NCI-H128 (cell line): Measurements from ENCODE around the gene EPB41L1.
"Not testable (repeated sequence)": the region's sequence is repeated elsewhere in the genome, so short reads cannot be mapped to it uniquely, and the experiment has no call there.

Source experiments
- DNase-seq: peaks from one replicate; lab custom pipeline; 2025; ENCODE audit not compliant: unreplicated experiment; lab: John Stamatoyannopoulos, UW

Gene EPB41L1

DNA sequence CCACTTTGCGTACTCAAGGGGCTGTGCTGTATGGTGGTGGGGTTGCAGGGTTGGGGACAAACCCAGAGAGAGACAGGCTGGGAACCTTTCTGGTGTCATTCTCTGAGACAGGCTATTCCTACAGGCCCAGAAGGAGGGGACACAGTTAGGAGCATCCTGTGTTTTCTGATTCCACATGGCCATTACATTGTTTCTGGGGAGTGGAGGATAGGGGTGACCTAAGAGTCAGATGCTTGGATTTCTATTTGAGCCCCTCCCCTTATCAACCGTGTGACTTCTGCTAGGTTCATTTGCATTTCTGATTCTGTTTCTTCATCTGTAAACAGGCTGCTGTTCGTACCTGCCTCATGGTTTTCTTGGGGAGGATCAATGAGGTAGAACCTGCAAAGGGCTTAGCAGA, 29.4 kb upstream of the EPB41L1 start:
- DNase-seq, result no peak

DNA sequence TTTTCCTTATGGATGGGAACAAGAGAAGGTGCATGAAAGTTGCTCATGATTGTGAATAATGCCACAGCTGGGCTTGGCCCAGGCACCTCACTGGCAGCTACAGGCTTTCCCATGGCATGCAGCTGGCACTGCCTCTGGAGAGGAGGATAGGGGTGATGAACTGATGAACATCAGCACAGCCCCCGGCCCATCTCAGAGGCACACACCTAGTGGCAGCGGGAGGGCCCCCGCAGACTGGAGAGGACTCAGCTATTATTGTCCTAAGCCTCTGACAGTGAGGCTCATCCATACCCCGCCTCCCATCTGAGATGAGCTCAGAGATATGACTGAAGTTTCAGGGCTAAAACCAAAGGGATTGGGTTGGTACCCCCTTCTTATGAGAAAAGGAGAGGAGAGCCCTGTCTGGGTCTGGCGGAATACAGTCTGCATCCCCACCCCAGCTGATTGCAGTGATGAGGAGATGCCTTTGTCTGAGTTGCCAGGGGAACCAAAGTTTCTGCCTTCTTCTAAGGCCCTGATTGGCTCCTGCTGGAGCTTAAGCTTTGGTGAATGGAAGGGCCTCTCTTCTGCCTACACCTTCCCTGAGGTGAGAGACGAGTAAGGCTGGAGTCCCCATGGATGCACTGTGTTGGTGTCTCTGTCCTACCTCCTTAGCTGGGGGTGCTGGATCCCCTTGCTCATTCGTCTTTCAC, 27.6 kb upstream of the EPB41L1 start:
- DNase-seq, result no peak

DNA sequence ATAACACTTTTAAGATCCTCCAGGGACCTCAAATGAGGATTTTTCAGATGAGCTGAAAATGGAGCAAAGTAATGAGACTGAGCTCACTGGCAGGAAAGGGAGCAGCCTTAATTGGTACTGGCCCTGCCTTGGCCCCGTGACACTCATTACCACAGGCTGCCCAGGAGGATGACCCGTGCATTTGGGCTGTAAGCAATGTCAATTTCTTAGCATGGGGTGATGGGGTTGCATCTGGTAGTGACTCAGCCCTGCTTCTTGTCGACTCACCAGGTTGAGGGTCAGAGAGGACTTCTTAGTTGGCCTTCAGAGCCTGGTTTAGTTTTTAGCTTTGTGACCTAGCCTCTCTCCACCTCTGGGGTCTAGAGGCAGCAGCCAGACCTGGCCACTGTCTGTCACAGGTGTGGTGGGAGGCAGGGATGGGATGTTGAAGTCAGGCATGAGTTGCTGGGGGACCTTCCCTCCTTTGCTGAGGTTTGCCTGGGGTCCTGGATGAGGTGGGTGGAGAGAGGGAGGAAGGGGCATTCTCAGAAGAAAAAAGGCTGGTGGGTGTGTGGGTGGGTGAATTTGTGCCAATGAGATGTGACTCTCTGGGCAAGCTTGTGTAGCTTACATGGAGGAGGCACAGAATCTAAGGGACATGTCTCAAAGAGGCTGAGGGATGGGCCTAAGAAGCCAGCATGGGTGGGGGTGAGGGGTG, 25.9 kb upstream of the EPB41L1 start:
- DNase-seq, result no peak

DNA sequence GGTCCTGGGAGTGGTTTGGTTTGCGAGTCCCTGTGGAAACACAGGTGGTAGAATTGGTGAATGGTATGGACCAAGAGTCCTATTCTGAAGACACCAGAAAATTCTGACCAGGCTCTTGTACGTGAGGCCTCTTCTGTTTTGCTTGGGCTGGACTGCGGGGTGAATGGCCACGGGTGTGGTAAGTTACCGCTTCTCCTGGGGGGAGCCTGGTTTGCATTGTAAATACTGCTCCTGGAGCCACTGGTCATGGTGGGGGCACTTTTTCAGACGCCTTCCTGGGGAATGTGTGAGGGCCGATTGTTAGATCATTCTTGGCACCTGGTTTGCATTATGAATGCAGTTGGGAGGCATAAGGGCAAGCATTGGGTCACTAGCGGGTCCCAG, 25.4 kb upstream of the EPB41L1 start:
- DNase-seq, result no peak

DNA sequence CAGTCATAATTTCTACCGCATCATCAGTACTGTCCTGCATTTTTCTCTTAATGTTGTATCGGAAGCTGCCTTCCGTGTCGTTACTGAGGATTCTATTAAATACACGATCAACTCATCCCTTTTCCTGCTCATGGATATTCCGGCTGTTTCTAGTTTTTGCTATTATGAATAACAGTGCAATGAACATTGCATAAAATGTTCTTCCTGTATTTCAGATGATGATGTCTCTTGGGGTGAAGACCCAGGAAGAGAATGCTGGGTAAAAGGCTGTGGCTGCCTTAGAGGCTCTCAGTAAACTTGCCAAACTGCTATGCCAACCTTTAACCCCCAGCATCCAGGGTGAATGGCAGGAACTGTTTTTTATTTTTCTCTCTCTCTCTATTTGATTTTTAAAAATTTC, 24.1 kb upstream of the EPB41L1 start:
- no peak for DNase-seq

DNA sequence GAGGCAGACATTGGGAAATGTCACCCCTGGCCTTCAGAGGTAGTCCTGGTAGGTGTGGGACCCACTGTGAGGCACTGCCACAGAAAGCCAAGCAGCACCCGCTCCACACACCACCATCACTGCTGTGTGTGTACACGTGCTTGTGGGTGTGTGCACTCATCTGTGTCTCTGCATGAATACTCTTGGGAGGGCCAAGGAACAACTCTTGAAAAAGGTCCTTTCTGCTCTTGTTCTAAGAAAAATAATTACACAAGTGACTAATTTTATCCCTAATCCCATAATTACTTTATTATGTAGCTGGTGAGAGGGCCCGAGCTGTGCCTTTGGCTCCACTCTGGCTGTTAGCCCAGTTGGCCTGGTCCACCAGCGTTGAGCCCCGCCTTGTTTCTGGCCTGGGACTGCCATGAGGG, 21.7 kb upstream of the EPB41L1 start:
- DNase-seq, result no peak

DNA sequence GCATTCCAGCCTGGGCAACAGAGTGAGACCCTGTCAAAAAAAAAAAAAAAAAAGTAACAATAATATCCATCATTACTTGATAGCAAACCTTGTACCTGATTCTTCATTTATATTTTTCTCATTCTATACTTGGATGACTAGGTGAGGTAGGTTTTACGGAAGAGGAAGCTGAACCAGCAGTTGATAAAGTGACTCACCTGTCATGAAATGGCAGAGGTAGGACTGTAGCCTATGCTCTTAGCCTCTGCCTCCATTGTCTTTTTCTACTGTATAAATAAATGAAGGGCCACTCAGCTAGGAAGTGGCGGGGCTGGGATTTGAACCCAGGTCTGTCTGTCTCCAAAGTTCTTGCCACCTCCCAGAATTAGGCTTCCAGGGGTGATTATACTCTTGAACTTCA, 20.7 kb upstream of the EPB41L1 start:
- no peak for DNase-seq

DNA sequence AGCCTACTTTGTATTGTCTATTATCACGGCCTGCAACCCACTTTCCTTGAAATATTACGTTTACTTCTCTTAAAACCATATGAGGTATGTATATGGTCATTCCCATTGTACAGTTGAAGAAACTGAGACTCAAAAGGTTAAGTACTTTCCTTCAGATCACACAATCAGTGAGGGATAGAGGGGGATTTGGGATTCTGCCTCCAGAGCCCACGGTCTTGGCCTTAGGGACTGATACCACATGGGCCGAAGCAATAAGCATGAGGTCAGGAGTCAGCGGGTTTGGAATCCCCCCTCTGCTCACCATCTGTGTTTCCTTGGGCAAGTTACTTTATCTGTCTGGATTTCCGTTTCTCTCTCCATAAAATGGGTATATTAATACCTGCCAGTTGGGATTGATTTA, 19.4 kb upstream of the EPB41L1 start:
- DNase-seq, result no peak

DNA sequence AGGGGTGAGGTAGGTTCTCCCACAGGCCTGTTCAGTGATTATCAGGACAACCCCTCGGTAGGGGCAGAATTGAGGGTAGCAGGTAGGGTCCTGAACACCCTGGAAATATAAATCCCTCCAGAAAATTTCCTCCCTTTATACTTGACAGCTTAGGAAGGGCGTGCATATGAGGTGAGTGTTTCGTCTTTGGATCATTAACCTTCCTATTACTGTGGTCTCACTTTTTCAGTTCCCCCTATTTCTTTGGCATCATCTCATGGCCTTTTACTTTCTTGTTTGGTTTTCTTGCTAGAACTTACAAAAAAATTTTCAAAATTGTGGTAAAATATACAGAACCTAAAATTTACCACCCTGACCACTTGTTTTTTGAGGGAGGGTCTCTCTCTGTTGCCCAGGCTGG, 18.7 kb upstream of the EPB41L1 start:
- DNase-seq, result no peak

DNA sequence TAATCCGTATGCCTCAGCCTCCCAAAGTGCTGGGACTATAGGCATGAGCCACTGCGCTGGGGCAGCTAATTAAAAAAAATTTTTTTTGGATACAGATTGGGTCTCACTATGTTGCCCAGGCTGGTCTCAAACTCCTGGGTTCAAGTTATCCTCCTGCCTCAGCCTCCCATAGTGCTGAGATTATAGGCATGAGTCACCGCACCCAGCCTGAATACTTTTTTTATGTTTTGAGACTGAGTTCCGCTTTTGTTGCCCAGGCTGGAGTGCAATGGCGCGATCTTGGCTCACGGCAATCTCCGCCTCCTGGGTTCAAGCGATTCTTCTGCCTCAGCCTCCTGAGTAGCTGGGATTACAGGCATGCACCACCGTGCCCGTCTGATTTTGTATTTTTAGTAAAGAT, 17.2 kb upstream of the EPB41L1 start:
- DNase-seq, result not testable (repeated sequence)

DNA sequence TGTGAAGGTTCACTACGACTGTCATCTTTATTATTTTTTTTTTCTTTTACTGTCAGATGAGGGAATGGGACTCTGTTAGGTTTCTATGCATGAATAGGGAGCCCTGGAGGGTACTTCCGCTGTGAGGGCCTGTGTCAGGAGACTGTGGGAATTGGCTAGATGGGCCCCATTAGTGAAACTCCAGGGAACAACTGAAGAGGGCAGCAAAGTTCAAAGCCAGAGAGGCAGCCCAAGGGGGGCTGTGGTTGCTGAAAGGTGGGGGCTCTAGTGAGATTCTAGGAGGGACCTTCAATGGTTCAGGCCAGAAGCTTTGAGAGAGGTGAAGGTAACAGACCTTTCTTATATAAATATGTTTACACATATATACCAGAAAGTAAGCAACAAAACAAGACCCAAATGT, 13.2 kb upstream of the EPB41L1 start:
- no peak for DNase-seq

DNA sequence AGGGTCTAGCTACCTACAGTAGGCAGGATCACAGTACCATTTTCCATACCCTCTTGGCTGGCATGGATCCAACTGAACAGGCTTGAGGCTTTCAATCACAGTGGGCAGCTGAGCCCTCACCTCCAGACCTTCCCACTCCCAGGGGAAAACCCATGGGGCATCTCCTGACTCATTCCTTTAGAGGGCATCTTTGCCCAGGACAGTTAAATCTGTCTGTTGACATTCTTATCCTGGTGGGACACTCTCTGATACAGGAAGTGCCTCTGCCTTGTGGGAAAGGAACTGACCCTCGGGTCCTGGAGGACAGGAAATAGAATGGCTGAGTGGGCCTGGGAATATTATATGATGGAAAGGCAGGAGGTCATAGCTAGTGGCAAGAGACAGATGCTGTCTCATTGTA, 10.2 kb upstream of the EPB41L1 start:
- DNase-seq, result no peak

DNA sequence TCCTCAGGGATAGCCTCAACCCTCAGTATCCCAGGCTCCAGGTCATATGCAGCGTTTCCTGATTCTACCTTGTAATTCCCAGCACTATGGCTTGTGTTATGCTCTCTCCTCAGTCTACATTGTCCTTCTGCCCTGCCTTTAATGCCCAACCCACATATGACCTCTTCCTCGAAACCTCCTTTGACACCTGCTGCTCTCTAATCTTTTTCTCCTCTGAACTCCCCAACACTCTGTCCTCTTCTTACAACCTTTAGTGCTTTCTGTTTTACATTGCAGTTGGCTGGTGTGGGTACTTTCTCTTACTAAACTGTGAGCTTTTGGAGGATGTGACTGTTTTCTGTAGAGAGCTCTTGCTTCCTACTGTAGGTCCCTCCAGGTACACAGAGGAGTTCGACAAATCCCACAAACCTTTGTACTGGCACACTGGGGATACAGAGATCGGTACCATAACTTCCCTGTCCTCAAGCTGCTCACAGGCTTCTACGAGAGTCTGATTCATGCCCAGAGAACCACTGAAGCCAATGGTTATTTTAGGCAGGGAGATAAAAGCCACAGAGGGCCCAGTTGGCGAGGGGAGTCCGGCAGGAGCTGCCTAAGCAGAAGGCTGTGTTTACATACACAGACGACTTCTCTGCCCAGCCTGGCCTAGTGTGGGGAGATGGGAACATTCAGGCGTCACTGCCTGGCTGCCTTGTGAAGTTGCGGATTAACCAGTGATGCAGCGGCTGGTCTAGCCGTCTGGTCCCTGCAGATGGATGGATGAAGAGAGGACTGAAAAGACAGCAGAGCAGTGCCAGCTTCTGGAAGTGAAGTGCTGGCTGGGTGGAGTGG, 8.4 kb upstream of the EPB41L1 start:
- DNase-seq, result no peak

DNA sequence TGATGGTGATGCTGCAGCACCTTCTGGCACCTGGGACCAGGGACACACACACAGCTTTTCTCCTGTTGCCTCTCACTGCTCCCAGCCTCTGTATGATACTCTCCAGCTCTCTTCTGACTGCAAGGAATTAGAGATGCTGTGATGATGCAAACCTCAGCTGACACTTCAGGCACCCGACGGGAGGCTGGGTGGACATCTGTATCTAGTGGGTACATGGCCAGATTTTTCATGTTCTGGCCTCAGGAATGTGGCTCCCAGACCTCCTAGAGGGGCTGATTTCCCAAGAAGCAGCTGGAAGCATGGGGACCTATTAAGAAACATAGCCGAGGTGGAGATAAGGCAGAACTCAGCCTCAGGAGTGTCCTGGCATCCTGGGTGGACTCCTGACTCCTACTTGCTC, 6.8 kb upstream of the EPB41L1 start:
- no peak for DNase-seq

DNA sequence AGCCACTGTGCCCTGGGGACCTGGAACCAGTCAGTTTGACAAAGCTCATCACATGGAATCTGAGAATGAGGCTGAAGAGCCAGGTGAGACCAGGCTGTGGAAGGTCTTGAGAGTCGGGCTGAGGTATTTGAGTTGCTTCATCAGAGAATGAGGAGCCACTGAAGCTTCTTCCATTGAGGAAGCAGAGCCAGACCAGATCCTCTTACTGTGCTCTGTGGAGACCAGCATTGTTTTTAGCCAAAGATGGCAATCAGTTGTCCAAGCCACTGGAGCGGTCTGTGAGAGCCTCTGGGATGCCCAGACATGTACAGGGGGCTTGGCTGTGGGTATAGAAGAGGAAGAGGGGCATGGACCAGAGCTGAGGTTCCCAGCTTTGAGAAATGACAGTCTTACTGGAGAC, 6.1 kb upstream of the EPB41L1 start:
- DNase-seq, result no peak

DNA sequence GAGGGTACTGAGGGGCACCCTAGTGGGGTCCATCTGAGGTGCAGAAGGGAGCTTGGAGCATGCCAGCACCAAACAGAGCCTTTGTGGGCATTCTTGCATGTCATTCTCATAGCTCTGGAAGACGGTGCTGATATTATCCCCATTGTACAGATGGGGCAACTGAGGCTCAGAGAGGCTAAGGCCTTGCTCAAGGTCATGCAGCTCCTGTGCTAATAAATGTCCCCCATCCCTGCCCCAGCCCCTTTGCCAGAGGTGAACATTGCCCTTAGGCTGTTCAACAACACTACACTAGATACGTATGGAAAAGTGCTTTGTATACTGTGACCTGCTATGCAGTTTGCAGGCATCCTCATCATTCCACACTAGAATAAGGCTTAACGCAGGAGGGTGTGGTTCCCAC, 5.5 kb upstream of the EPB41L1 start:
- DNase-seq, result no peak

DNA sequence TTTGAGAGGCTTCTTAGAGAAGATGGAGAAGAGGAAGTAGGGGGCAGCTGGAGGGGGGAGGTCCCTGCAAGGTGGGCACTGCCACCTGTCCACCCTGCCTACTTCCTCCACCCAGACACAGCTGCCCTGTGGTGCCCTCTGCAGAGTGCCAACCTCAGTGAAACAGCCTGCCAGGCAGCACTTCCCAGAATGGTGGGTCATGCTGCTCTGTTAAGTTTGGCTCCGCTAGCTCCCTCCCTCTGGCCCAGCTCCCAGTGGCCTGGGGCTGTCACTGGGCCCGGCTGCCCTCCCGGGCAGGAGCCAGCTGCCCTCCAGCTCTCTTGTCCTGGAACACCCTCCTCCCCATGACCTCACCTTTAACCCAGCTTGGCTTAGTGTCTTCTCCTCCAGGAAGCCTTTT, 5.1 kb upstream of the EPB41L1 start:
- no peak for DNase-seq

DNA sequence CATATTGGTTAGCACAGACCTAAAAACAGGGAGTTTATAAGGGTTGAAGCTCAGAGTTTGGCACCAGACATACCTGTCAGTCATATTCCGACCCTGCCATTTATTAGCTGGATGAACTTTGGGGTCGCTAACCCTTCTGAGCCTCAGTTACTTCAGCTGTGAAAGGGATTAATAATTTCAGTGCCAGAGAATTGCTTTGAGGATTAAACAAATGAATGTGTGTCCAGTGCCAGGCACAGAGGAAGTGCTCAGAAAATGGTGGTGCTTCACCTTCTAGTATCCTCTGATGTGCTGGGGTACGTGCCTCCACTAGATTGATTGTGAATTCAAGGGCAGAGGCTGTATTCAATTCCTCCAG, 4.1 kb upstream of the EPB41L1 start:
- no peak for DNase-seq

DNA sequence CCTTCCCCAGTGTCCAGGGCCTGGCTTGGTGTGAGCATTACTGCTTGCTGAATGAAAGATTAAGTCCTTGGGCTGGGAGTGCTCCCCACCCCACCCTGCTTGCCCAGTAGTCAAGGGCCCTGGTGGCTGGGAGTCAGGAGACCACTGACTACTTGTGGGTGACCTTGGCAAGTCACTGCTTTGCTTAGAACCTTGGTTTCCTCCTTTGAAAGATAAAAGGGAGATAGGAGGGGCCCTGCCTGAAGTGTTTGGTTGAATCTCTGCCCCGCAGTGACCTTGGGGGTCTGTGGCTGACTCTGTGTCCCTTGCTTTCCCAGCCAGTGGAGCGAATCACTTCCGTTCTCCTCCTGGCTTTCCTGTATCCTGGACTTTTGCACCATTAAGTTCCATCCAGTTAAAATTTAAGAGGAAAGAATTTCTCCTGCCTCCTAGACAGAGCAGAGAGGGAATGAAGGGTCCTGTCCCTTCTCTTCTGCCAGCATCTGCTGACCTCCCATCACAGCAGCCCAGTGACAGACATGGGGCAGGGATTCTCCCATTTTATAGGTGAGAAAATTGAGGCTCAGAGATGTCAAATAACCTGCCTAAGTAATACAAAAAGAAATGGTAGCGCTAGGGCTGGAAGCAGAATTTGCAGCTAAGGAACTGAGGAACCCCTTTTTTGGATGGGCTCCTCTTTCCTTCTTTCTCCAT, 3.5 kb upstream of the EPB41L1 start:
- no peak for DNase-seq

DNA sequence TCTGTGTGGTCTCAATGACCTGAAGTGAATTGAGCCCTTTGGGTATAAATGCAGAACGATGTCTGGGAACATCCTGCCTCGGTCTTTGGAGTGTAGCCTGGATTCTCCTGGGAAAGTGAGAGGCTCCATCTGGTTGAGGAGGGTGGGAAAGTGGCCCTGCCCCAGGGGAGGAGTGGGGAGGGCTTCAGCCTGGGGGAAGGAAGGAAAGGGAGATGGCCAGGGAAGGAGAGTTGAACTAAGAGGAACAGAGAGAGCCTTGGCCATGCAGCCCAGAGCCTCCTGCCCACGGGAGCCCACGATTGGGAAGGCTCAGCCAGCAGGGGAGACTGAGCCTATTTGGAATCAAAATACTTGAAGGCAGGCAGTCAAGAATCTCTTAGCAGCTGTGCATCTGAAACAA, 2.3 kb upstream of the EPB41L1 start:
- no peak for DNase-seq

DNA sequence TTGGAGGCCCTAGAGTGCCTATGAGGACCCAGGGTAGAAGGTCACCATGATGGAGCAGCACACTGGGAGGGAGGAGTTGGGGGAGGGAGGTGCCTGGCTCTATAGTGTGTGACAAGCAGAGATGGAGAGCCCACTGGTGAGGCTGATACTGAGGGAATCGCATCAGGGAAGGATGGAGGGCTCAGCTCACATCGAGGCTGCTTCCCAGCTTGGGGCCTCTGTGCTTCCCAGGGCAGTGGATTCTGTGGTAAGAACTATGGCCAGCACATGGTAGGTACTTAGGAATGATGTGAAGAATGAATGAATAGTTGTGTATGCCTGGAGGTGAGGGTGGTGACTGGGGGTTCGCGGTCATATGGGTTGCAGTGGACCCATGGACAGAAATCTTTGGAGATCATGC, 1.3 kb upstream of the EPB41L1 start:
- DNase-seq, result no peak
